Stimulated activated naive CD8-positive, alpha-beta T cell treated with anti-CD3 and anti-CD28 coated beads, Interleukin-15, Interleukin-2, amounts not matched to agents 100 U/mL and 50 U/mL, for 24 hours (primary cell): ENCODE data around the gene RB1.
"Not testable (repeated sequence)": the region's sequence is repeated elsewhere in the genome, so short reads cannot be mapped to it uniquely, and the experiment has no call there.

Experiments
- ATAC-seq: fragments of 150-1000 bp; cut with Tn5 transposase; one replicate; pipeline ENCODE4 v1.10.0; 2021
- DNase-seq: peaks from one replicate; pipeline ENCODE4 v3.0.0; 2021

The RB1 gene

GRCh38 chr13:48297131-48297786 is 6.3 kb upstream of the RB1 start:
- no peak for DNase-seq
- no peak for ATAC-seq

- DNase-seq (no peak), ATAC-seq (no peak)
Measured at GRCh38 chr13:48299591-48299990, 4.0 kb upstream of the RB1 start.

GRCh38 chr13:48302871-48303358 is 636 bp upstream of the RB1 start:
- DNase-seq (no peak), ATAC-seq (peak; percentile 1)

- DNase-seq (peak; percentile 43), ATAC-seq (peak; percentile 15)
Measured at GRCh38 chr13:48304143-48304876, 759 bp downstream of the RB1 start.

GRCh38 chr13:48311223-48311622 is 7.7 kb downstream of the RB1 start:
- ATAC-seq, result no peak
- no peak for DNase-seq

GRCh38 chr13:48315969-48316650 is 12.6 kb downstream of the RB1 start:
- DNase-seq (no peak), ATAC-seq (no peak)

- DNase-seq (no peak), ATAC-seq (no peak)
Measured at GRCh38 chr13:48316826-48317510, 13.4 kb downstream of the RB1 start.

- DNase-seq (no peak), ATAC-seq (no peak)
Measured at GRCh38 chr13:48317511-48318376, 14.2 kb downstream of the RB1 start.

GRCh38 chr13:48318377-48318811 is 14.8 kb downstream of the RB1 start:
- ATAC-seq (peak; percentile 24), DNase-seq (no peak)

- ATAC-seq (no peak), DNase-seq (no peak)
Measured at GRCh38 chr13:48318821-48319511, 15.4 kb downstream of the RB1 start.

GRCh38 chr13:48319531-48320398 is 16.2 kb downstream of the RB1 start:
- DNase-seq (no peak), ATAC-seq (peak; percentile 35)

- DNase-seq (no peak), ATAC-seq (no peak)
Measured at GRCh38 chr13:48320399-48320790, 16.8 kb downstream of the RB1 start.

- ATAC-seq (no peak), DNase-seq (no peak)
Measured at GRCh38 chr13:48320891-48321510, 17.4 kb downstream of the RB1 start.

GRCh38 chr13:48322294-48322693 is 18.7 kb downstream of the RB1 start:
- ATAC-seq (no peak), DNase-seq (no peak)

GRCh38 chr13:48333976-48334375 is 30.4 kb downstream of the RB1 start:
- DNase-seq (no peak), ATAC-seq (no peak)

GRCh38 chr13:48334534-48335127 is 31.1 kb downstream of the RB1 start:
- DNase-seq (no peak), ATAC-seq (no peak)

- ATAC-seq, DNase-seq: not testable (repeated sequence)
Measured at GRCh38 chr13:48339198-48339597, 35.6 kb downstream of the RB1 start.

- ATAC-seq, result no peak
- no peak for DNase-seq
Measured at GRCh38 chr13:48344264-48344663, 40.7 kb downstream of the RB1 start.

- ATAC-seq, result peak; percentile 57
- DNase-seq, result no peak
Measured at GRCh38 chr13:48346583-48346982, 43.0 kb downstream of the RB1 start.
